GM23248 (cell line): ENCODE data around the gene WDFY1.

ENCODE experiments used
- EZH2 ChIP-seq: fragments of 200-600 bp; sonication (generic); IDR thresholded peaks from 2 replicates; pipeline ENCODE4 v1.6.1; 2018; ENCODE audit warnings: antibody characterized with exemption, mild to moderate bottlenecking; ENCODE audit not compliant: insufficient read depth, poor library complexity, severe bottlenecking
- EZH2phosphoT487 ChIP-seq: fragments of 200-600 bp; sonication (generic); IDR thresholded peaks from 2 replicates; pipeline ENCODE4 v1.6.1; 2018; ENCODE audit warnings: antibody characterized with exemption, moderate library complexity, mild to moderate bottlenecking, low read depth; ENCODE audit not compliant: insufficient read depth

DNA sequence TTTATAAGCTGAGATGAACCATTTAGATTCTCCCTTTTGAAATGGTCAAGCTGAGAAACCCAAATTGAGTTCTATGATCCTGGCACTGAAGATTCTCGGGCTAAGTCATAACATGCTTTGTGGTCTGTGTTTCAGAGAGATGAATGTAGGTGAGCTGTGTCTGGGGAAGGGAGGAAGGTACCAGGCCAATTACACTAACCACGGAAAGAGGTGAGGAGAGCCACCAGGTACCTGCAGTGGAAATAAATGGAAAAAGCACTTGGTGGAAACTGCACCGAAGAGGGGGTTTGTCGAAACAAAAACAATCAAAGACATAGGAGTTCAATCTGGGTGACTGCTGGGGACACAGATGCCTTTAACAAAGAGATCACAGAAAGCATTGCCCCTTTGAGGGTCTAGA lies 11.2 kb upstream of the WDFY1 start:
- TF ChIP-seq EZH2 (no peak), EZH2phosphoT487 (no peak)
